Vagina (tissue), 2 donors: Measurements from ENCODE around the gene TSC22D1.

ENCODE experiments used
- CTCF ChIP-seq, 3 experiments: fragments of 450-650 bp in 2 of 3; fragments of 200-600 bp in 1 of 3; sonication (generic) in 1 of 3; IDR thresholded peaks; one replicate each; pipeline ENCODE4 v1.5.1; 2017 to 2019; ENCODE audit warnings: antibody characterized with exemption in 3 of 3, mild to moderate bottlenecking in 2 of 3, moderate library complexity in 2 of 3
- POLR2A ChIP-seq, 2 donors: fragments of 450-650 bp; IDR thresholded peaks; one replicate each; pipeline ENCODE4 v1.6.1; 2017; ENCODE audit warnings: antibody characterized with exemption in 2 of 2, mild to moderate bottlenecking in 2 of 2, moderate library complexity in 2 of 2
- POLR2AphosphoS5 ChIP-seq, 2 donors: sonication (generic); formaldehyde crosslinking; IDR thresholded peaks; one replicate each; pipeline ENCODE4 v1.9.0; 2017; ENCODE audit warnings: antibody characterized with exemption in 2 of 2, mild to moderate bottlenecking in 2 of 2, low read depth in 1 of 2; ENCODE audit not compliant: insufficient read depth in 1 of 2

GRCh38 chr13:44439452-44440024 is 136.6 kb downstream of the TSC22D1 start:
- no peak for TF ChIP-seq CTCF (IDR thresholded peaks at IDR 0.05)
- no peak for TF ChIP-seq POLR2A (IDR thresholded peaks at IDR 0.05)
- TF ChIP-seq POLR2AphosphoS5 (IDR thresholded peaks at IDR 0.05; ENCODE audit: insufficient read depth in 1 of 2, low read depth in 1 of 2), result no peak
